Neural cell (in vitro differentiated cells): ENCODE results near the gene CDC6.

Source experiments
- CTCF ChIP-seq: fragments of 450-650 bp; IDR thresholded peaks from 2 replicates; pipeline ENCODE4 v1.5.1; 2014; ENCODE audit warnings: antibody characterized with exemption, mild to moderate bottlenecking, moderate library complexity; ENCODE audit not compliant: poor library complexity, severe bottlenecking
- EZH2 ChIP-seq: fragments of 200-600, 300-800 bp; shearing (Covaris generic), sonication (generic); IDR thresholded peaks from 2 replicates; pipeline ENCODE4 v1.6.1; 2014; ENCODE audit warnings: antibody characterized with exemption, low read length, borderline replicate concordance, mild to moderate bottlenecking; ENCODE audit not compliant: insufficient read depth, poor library complexity, severe bottlenecking
- POLR2AphosphoS5 ChIP-seq: IDR thresholded peaks from 2 replicates; pipeline ENCODE4 v1.6.1; 2012
- TAF1 ChIP-seq: IDR thresholded peaks from 2 replicates; pipeline ENCODE4 v1.6.1; 2012; ENCODE audit warnings: low read depth

- no peak for TF ChIP-seq POLR2AphosphoS5
- TF ChIP-seq CTCF, result no peak
- no peak for TF ChIP-seq TAF1
- no peak for TF ChIP-seq EZH2
Measured at GRCh38 chr17:40314584-40314956, 26.9 kb downstream of the CDC6 start.
